ENCODE data around the gene LYRM4. TPM values are rescaled to one million over a fixed set of nuclear protein-coding genes. Genes with fewer than 3 reads are reported as not detected.

The LYRM4 gene
- total and polyA plus RNA-seq, 2 donors (not counting 1 experiment from before 2014, with no cell fraction given): 14.5 to 31.9 TPM

DNA sequence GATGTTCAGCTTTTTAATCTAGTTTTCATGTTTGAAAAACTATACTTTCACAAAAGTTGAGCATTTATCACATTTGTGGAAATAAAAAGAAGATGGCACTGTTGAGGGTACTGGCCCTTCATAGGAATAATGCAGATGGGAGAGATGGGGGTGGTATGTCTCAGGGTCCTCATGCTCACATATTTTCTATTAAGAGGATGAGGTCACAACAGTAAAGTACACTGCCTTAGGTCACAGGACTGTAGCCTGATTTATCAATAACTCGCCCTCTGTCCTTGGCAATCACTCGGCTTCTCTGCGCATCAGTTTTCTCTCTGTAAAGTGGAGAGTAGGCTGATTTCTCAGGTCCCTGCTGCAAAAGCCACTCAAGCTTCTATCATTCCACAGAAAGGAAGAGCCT lies 119.7 kb downstream of the LYRM4 start:
- Histone ChIP-seq H3K4me2 (ENCODE audit: extremely low read depth, insufficient read depth, low read length) (no peak overlapping the region), H3K4me1 (ENCODE audit: control insufficient read depth, extremely low read depth, insufficient read depth, low read length) (no peaks in the 10 kb centered on the region), H3K9ac (ENCODE audit: insufficient read depth, low read length) (no peak overlapping the region), H3K27ac (ENCODE audit: insufficient read depth, low read length) (no peak overlapping the region), H2AFZ (ENCODE audit: low read length) (no peak overlapping the region), H3K9me3 (ENCODE audit: control insufficient read depth, insufficient read depth, low read depth, low read length) (no peaks in the 10 kb centered on the region), H3K4me3 (replicated peaks in 1 of 4; ENCODE audit: control extremely low read depth in 1 of 4, insufficient read depth in 1 of 4, low read depth in 3 of 4, low read length in 4 of 4) (no peak overlapping the region), H4K20me1 (ENCODE audit: control insufficient read depth, extremely low read depth, insufficient read depth, low read length) (no peaks in the 10 kb centered on the region), H3K79me2 (ENCODE audit: control insufficient read depth, insufficient read depth, low read length) (no peaks in the 10 kb centered on the region), H3K27me3 (ENCODE audit: control insufficient read depth, insufficient read depth, low read length) (no peaks in the 10 kb centered on the region), H3K36me3 (ENCODE audit: control insufficient read depth, insufficient read depth, low read length) (no peaks in the 10 kb centered on the region)
- no peak for TF ChIP-seq EZH2 (IDR thresholded peaks at IDR 0.05; ENCODE audit: low read length, missing control alignments)
- no peak for DNase-seq (ENCODE audit: low read depth in 2 of 2)

DNA sequence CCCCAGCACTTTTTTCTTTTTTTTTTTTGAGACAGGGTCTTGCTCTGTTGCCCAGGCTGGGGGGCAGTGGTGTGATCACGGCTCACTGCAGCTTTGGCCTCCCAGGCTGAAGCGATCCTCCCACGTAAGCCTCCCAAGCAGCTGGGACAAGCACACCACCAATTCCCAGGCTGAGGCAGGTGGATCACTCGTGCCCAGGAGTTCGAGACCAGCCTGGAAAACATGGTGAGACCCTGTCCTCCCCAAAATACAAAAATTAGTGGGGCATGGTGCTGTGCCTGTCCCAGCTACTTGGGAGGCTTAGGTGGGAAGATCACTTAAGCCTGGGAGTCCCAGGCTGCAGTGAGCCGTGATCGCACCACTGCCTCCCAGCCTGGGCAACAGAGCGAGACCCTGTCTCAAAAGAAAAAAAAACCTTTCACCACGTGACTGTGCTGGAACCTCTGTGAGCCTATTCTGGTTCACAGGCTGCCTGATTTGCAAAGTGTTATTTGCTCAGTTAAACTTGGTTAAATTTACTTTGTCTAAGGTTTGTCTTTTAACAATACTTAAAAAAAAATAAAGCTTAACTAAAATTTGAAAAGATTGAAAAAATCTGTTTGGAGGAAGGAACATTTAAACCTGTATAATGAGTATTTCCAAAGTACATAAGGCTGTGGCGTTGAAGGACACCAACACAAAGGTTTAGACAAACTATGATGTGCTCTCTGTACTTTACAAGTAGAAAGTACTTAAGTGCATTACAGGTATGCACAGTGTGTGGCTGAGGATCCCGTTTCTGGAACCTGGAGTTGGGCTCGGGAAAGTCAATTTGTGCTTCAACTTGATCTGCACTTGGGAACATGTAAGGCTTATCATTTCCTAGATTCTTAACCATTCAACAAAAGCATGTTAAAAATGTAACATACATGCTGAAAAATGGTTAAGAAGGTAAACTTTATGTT lies 120.7 kb downstream of the LYRM4 start:
- H2AFZ ChIP-seq (ENCODE audit: low read length): no peak overlapping the region
- no peaks in the 10 kb centered on the region for H3K4me1 ChIP-seq (ENCODE audit: control insufficient read depth, extremely low read depth, insufficient read depth, low read length)
- H3K9me3 ChIP-seq (ENCODE audit: control insufficient read depth, insufficient read depth, low read depth, low read length): no peaks in the 10 kb centered on the region
- no peak overlapping the region for H3K27ac ChIP-seq (ENCODE audit: insufficient read depth, low read length)
- DNase-seq (ENCODE audit: low read depth in 2 of 2): no peak
- H3K79me2 ChIP-seq (ENCODE audit: control insufficient read depth, insufficient read depth, low read length): no peaks in the 10 kb centered on the region
- no peaks in the 10 kb centered on the region for H3K36me3 ChIP-seq (ENCODE audit: control insufficient read depth, insufficient read depth, low read length)
- H3K9ac ChIP-seq (ENCODE audit: insufficient read depth, low read length): no peak overlapping the region
- no peaks in the 10 kb centered on the region for H3K27me3 ChIP-seq (ENCODE audit: control insufficient read depth, insufficient read depth, low read length)
- H3K4me3 ChIP-seq (replicated peaks in 1 of 4; ENCODE audit: control extremely low read depth in 1 of 4, insufficient read depth in 1 of 4, low read depth in 3 of 4, low read length in 4 of 4): no peak overlapping the region
- H4K20me1 ChIP-seq (ENCODE audit: control insufficient read depth, extremely low read depth, insufficient read depth, low read length): no peaks in the 10 kb centered on the region
- no peak overlapping the region for H3K4me2 ChIP-seq (ENCODE audit: extremely low read depth, insufficient read depth, low read length)
- no peak for TF ChIP-seq EZH2 (IDR thresholded peaks at IDR 0.05; ENCODE audit: low read length, missing control alignments)
- TF ChIP-seq, protein P1, sequence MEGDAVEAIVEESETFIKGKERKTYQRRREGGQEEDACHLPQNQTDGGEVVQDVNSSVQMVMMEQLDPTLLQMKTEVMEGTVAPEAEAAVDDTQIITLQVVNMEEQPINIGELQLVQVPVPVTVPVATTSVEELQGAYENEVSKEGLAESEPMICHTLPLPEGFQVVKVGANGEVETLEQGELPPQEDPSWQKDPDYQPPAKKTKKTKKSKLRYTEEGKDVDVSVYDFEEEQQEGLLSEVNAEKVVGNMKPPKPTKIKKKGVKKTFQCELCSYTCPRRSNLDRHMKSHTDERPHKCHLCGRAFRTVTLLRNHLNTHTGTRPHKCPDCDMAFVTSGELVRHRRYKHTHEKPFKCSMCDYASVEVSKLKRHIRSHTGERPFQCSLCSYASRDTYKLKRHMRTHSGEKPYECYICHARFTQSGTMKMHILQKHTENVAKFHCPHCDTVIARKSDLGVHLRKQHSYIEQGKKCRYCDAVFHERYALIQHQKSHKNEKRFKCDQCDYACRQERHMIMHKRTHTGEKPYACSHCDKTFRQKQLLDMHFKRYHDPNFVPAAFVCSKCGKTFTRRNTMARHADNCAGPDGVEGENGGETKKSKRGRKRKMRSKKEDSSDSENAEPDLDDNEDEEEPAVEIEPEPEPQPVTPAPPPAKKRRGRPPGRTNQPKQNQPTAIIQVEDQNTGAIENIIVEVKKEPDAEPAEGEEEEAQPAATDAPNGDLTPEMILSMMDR (conservative IDR thresholded peaks at IDR 0.05 in 1 of 2, IDR thresholded peaks at IDR 0.05 in 1 of 2; ENCODE audit: low read depth in 1 of 2, low read length in 2 of 2): no peak

DNA sequence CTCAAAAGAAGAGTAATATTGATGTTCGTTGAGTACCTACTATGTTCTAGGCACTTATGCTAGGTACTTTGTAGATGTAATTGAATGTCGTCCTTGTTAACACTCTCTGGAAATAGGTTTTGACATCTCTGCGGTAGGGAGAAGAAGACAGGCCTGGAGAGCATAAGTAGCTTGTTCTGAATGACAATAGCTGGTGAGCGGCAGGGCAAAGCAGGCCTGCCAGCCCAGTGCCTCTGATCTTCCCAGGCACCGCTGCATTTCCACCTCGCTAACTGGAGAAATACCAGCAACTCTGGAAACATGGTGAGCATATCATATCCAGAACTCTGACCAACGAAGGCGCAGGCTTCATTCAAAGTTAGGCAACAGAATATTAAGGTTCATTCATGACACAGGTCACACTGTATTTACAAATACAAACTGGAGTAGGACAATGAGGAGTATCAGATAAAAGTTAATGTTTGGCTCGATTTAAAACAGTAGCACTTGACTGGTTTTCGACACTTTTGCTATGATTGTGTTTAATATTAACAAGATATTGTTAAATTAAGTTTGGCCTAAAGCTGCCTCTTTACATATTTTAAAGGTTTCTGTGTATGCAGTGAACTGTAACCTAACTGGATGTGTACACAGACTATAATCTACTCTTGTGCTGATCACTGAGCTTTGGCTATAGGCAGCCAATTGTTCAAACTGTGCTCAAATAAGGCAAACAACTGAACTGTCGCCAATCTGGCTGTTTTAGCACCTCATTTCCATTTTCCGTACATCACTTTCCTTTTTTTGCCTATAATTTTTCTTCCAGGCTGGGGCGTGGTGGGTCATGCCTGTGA lies 121.5 kb downstream of the LYRM4 start:
- no peak for TF ChIP-seq EZH2 (IDR thresholded peaks at IDR 0.05; ENCODE audit: low read length, missing control alignments)
- TF ChIP-seq, protein P1 (conservative IDR thresholded peaks at IDR 0.05 in 1 of 2, IDR thresholded peaks at IDR 0.05 in 1 of 2; ENCODE audit: low read depth in 1 of 2, low read length in 2 of 2): no peak
- Histone ChIP-seq H3K4me1 (ENCODE audit: control insufficient read depth, extremely low read depth, insufficient read depth, low read length) (no peaks in the 10 kb centered on the region), H3K4me3 (replicated peaks in 1 of 4; ENCODE audit: control extremely low read depth in 1 of 4, insufficient read depth in 1 of 4, low read depth in 3 of 4, low read length in 4 of 4) (no peak overlapping the region)

More for the DNA sequence above, 121.5 kb downstream of the LYRM4 start:
- Histone ChIP-seq H2AFZ (ENCODE audit: low read length) (no peak overlapping the region), H3K36me3 (ENCODE audit: control insufficient read depth, insufficient read depth, low read length) (no peaks in the 10 kb centered on the region), H3K27me3 (ENCODE audit: control insufficient read depth, insufficient read depth, low read length) (no peaks in the 10 kb centered on the region), H4K20me1 (ENCODE audit: control insufficient read depth, extremely low read depth, insufficient read depth, low read length) (no peaks in the 10 kb centered on the region), H3K79me2 (ENCODE audit: control insufficient read depth, insufficient read depth, low read length) (no peaks in the 10 kb centered on the region), H3K27ac (ENCODE audit: insufficient read depth, low read length) (no peak overlapping the region), H3K4me2 (ENCODE audit: extremely low read depth, insufficient read depth, low read length) (no peak overlapping the region), H3K9me3 (ENCODE audit: control insufficient read depth, insufficient read depth, low read depth, low read length) (no peaks in the 10 kb centered on the region), H3K9ac (ENCODE audit: insufficient read depth, low read length) (no peak overlapping the region)
- DNase-seq (ENCODE audit: low read depth in 2 of 2): no peak
